WTC11 (cell line): Measurements from ENCODE around the gene IL6R.

Experiments used
- E2F1 ChIP-seq: sonication (generic); formaldehyde crosslinking; IDR thresholded peaks from 2 replicates; pipeline ENCODE4 v1.8.0; 2022; ENCODE audit warnings: mild to moderate bottlenecking, missing genetic modification reagents
- JUN ChIP-seq: sonication (generic); formaldehyde crosslinking; IDR thresholded peaks from 2 replicates; pipeline ENCODE4 v1.8.0; 2023; ENCODE audit warnings: mild to moderate bottlenecking, missing genetic modification reagents
- ZNF121 ChIP-seq: sonication (generic); formaldehyde crosslinking; IDR thresholded peaks from 2 replicates; pipeline ENCODE4 v1.8.0; 2023; ENCODE audit warnings: missing genetic modification reagents
- ZNF232 ChIP-seq: sonication (generic); formaldehyde crosslinking; IDR thresholded peaks from 2 replicates; pipeline ENCODE4 v1.8.0; 2022; ENCODE audit warnings: mild to moderate bottlenecking, missing genetic modification reagents
- ZNF532 ChIP-seq: fragments of 250-450 bp; sonication (Bioruptor Pico); IDR thresholded peaks from 2 replicates; pipeline ENCODE4 v1.9.0; 2021; ENCODE audit warnings: mild to moderate bottlenecking, borderline replicate concordance
- TF ChIP-seq, protein P1 (sequence below): fragments of 200-600 bp; IDR thresholded peaks from 2 replicates; pipeline ENCODE4 v1.8.0; 2022; ENCODE audit warnings: antibody characterized with exemption

DNA sequence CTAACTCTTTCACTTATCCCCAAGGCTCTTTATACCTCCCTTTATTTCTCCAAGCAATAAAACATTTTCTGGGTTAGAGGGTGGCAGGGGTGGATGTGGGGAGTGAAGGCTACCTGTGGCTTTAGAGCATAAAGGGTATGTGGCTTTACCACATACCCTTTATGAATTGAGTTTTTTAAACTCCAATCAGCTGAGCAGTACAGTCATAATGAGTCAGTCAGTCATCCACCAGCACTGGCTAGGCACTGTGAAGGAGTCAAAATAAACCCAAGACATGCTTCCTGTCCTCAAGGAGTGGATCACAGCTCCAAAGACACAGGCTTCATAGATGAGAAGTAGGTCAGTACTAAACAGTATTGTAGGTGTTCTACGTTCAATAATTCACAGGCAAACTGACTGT is 94.3 kb downstream of the IL6R start:
- TF ChIP-seq, protein P1, sequence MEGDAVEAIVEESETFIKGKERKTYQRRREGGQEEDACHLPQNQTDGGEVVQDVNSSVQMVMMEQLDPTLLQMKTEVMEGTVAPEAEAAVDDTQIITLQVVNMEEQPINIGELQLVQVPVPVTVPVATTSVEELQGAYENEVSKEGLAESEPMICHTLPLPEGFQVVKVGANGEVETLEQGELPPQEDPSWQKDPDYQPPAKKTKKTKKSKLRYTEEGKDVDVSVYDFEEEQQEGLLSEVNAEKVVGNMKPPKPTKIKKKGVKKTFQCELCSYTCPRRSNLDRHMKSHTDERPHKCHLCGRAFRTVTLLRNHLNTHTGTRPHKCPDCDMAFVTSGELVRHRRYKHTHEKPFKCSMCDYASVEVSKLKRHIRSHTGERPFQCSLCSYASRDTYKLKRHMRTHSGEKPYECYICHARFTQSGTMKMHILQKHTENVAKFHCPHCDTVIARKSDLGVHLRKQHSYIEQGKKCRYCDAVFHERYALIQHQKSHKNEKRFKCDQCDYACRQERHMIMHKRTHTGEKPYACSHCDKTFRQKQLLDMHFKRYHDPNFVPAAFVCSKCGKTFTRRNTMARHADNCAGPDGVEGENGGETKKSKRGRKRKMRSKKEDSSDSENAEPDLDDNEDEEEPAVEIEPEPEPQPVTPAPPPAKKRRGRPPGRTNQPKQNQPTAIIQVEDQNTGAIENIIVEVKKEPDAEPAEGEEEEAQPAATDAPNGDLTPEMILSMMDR = no peak
- TF ChIP-seq ZNF532 (CRISPR knock-in tag) = no peak
- TF ChIP-seq JUN (CRISPR knock-in tag) = no peak
- TF ChIP-seq E2F1 (CRISPR knock-in tag) = no peak
- no peak for TF ChIP-seq ZNF121 (CRISPR knock-in tag)
- TF ChIP-seq ZNF232 (CRISPR knock-in tag) = no peak
